DMS153 (cell line): Measurements from ENCODE around the gene GSPT1.
"Not testable (repeated sequence)": the region's sequence is repeated elsewhere in the genome, so short reads cannot be mapped to it uniquely, and the experiment has no call there.

Source experiments
- DNase-seq: peaks from one replicate; lab custom pipeline; 2025; lab: John Stamatoyannopoulos, UW

The GSPT1 gene

GRCh38 chr16:11857161-11857560, 58.6 kb downstream of the GSPT1 start:
- no peak for DNase-seq

- DNase-seq: no peak
These were observed 63.5 kb downstream of the GSPT1 start for GRCh38 chr16:11852092-11852809.

GRCh38 chr16:11851294-11852091, 64.3 kb downstream of the GSPT1 start, which contains the start of gene RSL1D1:
Gene RSL1D1 (minus strand): TSS chr16:11851542. CDS start chr16:11851512, 30 bp downstream.
- peak; percentile 84 for DNase-seq

GRCh38 chr16:11848842-11849241, 66.9 kb downstream of the GSPT1 start:
- no peak for DNase-seq

- no peak for DNase-seq
These were observed 71.3 kb downstream of the GSPT1 start for GRCh38 chr16:11844499-11844898.

GRCh38 chr16:11843861-11844260, 71.9 kb downstream of the GSPT1 start:
- DNase-seq: no peak

GRCh38 chr16:11843206-11843605, 72.5 kb downstream of the GSPT1 start:
- no peak for DNase-seq

- no peak for DNase-seq
These were observed 74.7 kb downstream of the GSPT1 start for GRCh38 chr16:11841026-11841425.

- no peak for DNase-seq
These were observed 79.0 kb downstream of the GSPT1 start for GRCh38 chr16:11836650-11837244.

- DNase-seq: no peak
These were observed 79.7 kb downstream of the GSPT1 start for GRCh38 chr16:11835891-11836649.

GRCh38 chr16:11835309-11835708, 80.4 kb downstream of the GSPT1 start:
- DNase-seq: no peak

- DNase-seq: no peak
These were observed 81.6 kb downstream of the GSPT1 start for GRCh38 chr16:11833951-11834695.

- no peak for DNase-seq
These were observed 87.1 kb downstream of the GSPT1 start for GRCh38 chr16:11828696-11829095.

GRCh38 chr16:11825520-11826165, 90.1 kb downstream of the GSPT1 start:
- DNase-seq: not testable (repeated sequence)

GRCh38 chr16:11824362-11824761, 91.4 kb downstream of the GSPT1 start:
- no peak for DNase-seq

GRCh38 chr16:11823645-11824044, 92.1 kb downstream of the GSPT1 start:
- DNase-seq: not testable (repeated sequence)

GRCh38 chr16:11819798-11820197, 96.0 kb downstream of the GSPT1 start:
- no peak for DNase-seq

GRCh38 chr16:11818970-11819369, 96.8 kb downstream of the GSPT1 start:
- not testable (repeated sequence) for DNase-seq
